ENCODE measurements around the gene PSME1.

PSME1 gene

GRCh38 chr14:24159777-24160498 lies 23.9 kb downstream of the PSME1 start:
- Histone ChIP-seq H3K9ac (ENCODE audit: low read depth, low read length) (no peak overlapping the region), H3K4me3 (ENCODE audit: low read depth, low read length) (no peak overlapping the region), H3K9me3 (ENCODE audit: control insufficient read depth, insufficient read depth, low read length) (no peaks in the 10 kb centered on the region), H3K4me1 (ENCODE audit: control insufficient read depth, insufficient read depth, low read length) (peaks cover 3% of the 10 kb centered on the region), H3K36me3 (ENCODE audit: control insufficient read depth, insufficient read depth, low read length) (peaks cover 53% of the 10 kb centered on the region), H3K27me3 (ENCODE audit: control insufficient read depth, insufficient read depth, low read length) (no peaks in the 10 kb centered on the region)

DNA sequence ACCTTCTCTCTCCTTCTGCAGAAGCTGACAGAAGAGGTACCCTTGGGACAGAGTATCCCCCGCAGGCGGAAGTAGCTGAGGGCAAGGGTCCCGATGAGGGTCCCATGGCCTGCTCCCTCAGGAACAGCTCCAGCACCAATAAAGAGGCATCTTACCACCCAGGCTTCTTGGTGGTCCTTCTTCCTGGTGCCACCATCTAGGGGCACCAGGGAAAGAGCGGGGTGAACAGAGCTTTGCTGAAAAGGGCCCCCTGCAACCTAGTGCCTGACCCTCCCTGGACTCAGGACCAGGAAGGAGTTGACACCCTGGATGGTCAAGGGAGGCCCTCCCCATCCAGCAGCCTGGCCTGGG lies 24.5 kb downstream of the PSME1 start:
- H3K9me3 ChIP-seq (ENCODE audit: control insufficient read depth, insufficient read depth, low read length), result no peaks in the 10 kb centered on the region
- no peak overlapping the region for H3K4me3 ChIP-seq (ENCODE audit: low read depth, low read length)
- no peak overlapping the region for H3K9ac ChIP-seq (ENCODE audit: low read depth, low read length)
- no peaks in the 10 kb centered on the region for H3K27me3 ChIP-seq (ENCODE audit: control insufficient read depth, insufficient read depth, low read length)
- peaks cover 50% of the 10 kb centered on the region for H3K36me3 ChIP-seq (ENCODE audit: control insufficient read depth, insufficient read depth, low read length)
- peaks cover 3% of the 10 kb centered on the region for H3K4me1 ChIP-seq (ENCODE audit: control insufficient read depth, insufficient read depth, low read length)

DNA sequence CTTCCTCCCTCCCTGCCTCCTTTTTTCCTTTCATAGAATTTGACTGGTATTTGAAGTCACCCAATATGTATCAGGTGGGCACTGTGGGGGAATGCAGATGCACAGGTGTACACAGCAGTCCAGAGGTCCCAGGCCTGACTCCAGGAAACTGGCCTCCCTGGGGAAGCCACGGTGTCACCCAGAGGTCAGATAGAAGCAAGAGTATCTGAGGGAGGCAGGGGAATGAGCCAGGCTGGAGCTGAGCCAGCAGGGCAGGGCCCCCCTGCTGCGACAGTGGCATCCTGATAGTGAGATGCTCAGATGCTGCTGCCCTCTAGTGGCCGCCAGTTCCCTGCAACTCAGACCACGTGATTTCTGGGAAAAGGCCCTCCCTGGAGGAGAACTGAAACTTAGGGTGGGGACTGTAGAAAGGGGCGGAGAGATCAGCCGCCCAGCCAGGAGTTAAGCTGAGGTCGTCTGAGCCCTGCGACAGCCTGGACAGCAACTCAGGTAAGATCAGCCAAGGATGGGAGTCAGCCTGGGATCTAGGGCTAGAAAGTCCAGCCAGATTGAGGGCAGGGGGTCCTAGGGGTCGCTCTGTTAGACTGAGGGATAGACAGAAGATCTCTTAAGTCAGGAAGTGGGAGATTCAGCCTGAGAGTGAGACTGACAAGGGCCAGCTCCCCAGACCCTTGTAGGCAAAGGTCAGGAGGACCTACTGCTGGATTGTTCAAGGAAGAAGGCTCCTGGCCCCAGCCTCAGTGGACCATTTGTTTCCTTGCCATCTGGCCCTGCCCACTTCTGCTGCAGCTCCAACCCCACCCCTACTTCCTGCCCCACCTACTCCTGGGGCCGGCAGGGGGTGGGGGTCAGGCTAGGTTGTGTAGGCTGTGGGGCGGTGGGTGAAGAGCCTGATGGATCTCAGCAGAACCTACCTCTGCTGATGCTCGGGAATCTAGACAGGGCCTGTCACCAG lies 25.1 kb downstream of the PSME1 start, which contains the start of gene IRF9:
IRF9 (plus strand) TSS at position 416 of the 955 bp plus-strand sequence. CDS start 880 bp downstream, outside the sequence.
- Histone ChIP-seq H3K9me3 (ENCODE audit: control insufficient read depth, insufficient read depth, low read length) (no peaks in the 10 kb centered on the region), H3K4me3 (ENCODE audit: low read depth, low read length) (peak within 1 kb of the TSS; percentile 64), H3K9ac (ENCODE audit: low read depth, low read length) (peak within 1 kb of the TSS; percentile 66), H3K4me1 (ENCODE audit: control insufficient read depth, insufficient read depth, low read length) (peaks cover 3% of the 10 kb centered on the region), H3K36me3 (ENCODE audit: control insufficient read depth, insufficient read depth, low read length) (peaks cover 44% of the 10 kb centered on the region), H3K27me3 (ENCODE audit: control insufficient read depth, insufficient read depth, low read length) (no peaks in the 10 kb centered on the region)

DNA sequence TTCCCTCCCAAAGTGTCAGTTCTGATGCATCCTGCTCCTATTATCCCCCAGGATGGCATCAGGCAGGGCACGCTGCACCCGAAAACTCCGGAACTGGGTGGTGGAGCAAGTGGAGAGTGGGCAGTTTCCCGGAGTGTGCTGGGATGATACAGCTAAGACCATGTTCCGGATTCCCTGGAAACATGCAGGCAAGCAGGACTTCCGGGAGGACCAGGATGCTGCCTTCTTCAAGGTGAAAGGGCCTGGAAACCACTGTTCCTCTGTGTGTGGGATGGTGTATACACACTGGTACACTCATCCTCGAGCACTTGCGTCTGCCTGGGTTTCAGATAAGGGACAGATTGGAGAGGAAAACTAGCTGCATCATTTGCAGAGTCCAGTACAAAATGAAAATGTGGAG lies 26.1 kb downstream of the PSME1 start:
- Histone ChIP-seq H3K4me1 (ENCODE audit: control insufficient read depth, insufficient read depth, low read length) (peaks cover 3% of the 10 kb centered on the region), H3K27me3 (ENCODE audit: control insufficient read depth, insufficient read depth, low read length) (no peaks in the 10 kb centered on the region), H3K9me3 (ENCODE audit: control insufficient read depth, insufficient read depth, low read length) (no peaks in the 10 kb centered on the region), H3K9ac (ENCODE audit: low read depth, low read length) (no peak overlapping the region), H3K4me3 (ENCODE audit: low read depth, low read length) (peak overlapping the region; percentile 64), H3K36me3 (ENCODE audit: control insufficient read depth, insufficient read depth, low read length) (peaks cover 37% of the 10 kb centered on the region)

DNA sequence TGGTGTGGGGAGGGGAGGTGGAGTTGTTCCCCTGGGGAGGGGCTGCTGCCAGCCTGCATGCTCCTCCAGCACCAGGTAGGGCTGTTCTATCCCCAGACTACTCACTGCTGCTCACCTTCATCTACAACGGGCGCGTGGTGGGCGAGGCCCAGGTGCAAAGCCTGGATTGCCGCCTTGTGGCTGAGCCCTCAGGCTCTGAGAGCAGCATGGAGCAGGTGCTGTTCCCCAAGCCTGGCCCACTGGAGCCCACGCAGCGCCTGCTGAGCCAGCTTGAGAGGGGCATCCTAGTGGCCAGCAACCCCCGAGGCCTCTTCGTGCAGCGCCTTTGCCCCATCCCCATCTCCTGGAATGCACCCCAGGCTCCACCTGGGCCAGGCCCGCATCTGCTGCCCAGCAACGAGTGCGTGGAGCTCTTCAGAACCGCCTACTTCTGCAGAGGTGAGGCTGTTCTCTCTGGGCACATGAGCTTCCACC lies 28.6 kb downstream of the PSME1 start:
- no peak overlapping the region for H3K4me3 ChIP-seq (ENCODE audit: low read depth, low read length)
- no peaks in the 10 kb centered on the region for H3K9me3 ChIP-seq (ENCODE audit: control insufficient read depth, insufficient read depth, low read length)
- no peaks in the 10 kb centered on the region for H3K27me3 ChIP-seq (ENCODE audit: control insufficient read depth, insufficient read depth, low read length)
- peaks cover 3% of the 10 kb centered on the region for H3K4me1 ChIP-seq (ENCODE audit: control insufficient read depth, insufficient read depth, low read length)
- H3K9ac ChIP-seq (ENCODE audit: low read depth, low read length), result no peak overlapping the region
- peaks cover 26% of the 10 kb centered on the region for H3K36me3 ChIP-seq (ENCODE audit: control insufficient read depth, insufficient read depth, low read length)

GRCh38 chr14:24165785-24166184 lies 29.8 kb downstream of the PSME1 start:
- peaks cover 15% of the 10 kb centered on the region for H3K36me3 ChIP-seq (ENCODE audit: control insufficient read depth, insufficient read depth, low read length)
- peaks cover 3% of the 10 kb centered on the region for H3K4me1 ChIP-seq (ENCODE audit: control insufficient read depth, insufficient read depth, low read length)
- H3K27me3 ChIP-seq (ENCODE audit: control insufficient read depth, insufficient read depth, low read length), result no peaks in the 10 kb centered on the region
- no peak overlapping the region for H3K4me3 ChIP-seq (ENCODE audit: low read depth, low read length)
- H3K9ac ChIP-seq (ENCODE audit: low read depth, low read length), result no peak overlapping the region
- no peaks in the 10 kb centered on the region for H3K9me3 ChIP-seq (ENCODE audit: control insufficient read depth, insufficient read depth, low read length)

- no peak overlapping the region for H3K4me3 ChIP-seq (ENCODE audit: low read depth, low read length)
- H3K4me1 ChIP-seq (ENCODE audit: control insufficient read depth, insufficient read depth, low read length), result peaks cover 3% of the 10 kb centered on the region
- H3K9ac ChIP-seq (ENCODE audit: low read depth, low read length), result no peak overlapping the region
- no peaks in the 10 kb centered on the region for H3K9me3 ChIP-seq (ENCODE audit: control insufficient read depth, insufficient read depth, low read length)
- H3K36me3 ChIP-seq (ENCODE audit: control insufficient read depth, insufficient read depth, low read length), result peaks cover 15% of the 10 kb centered on the region
- H3K27me3 ChIP-seq (ENCODE audit: control insufficient read depth, insufficient read depth, low read length), result no peaks in the 10 kb centered on the region
Measured at GRCh38 chr14:24167469-24168114, 31.6 kb downstream of the PSME1 start.

GRCh38 chr14:24171422-24172260 lies 35.6 kb downstream of the PSME1 start, which contains the start of gene REC8:
Gene REC8, plus strand, starts transcription at chr14:24172080. Its CDS starts 473 bp downstream, at chr14:24172553.
- Histone ChIP-seq H3K4me3 (ENCODE audit: low read depth, low read length) (peak within 1 kb of the TSS; percentile 81), H3K9me3 (ENCODE audit: control insufficient read depth, insufficient read depth, low read length) (no peaks in the 10 kb centered on the region), H3K27me3 (ENCODE audit: control insufficient read depth, insufficient read depth, low read length) (no peaks in the 10 kb centered on the region), H3K4me1 (ENCODE audit: control insufficient read depth, insufficient read depth, low read length) (peaks cover 3% of the 10 kb centered on the region), H3K36me3 (ENCODE audit: control insufficient read depth, insufficient read depth, low read length) (peaks cover 9% of the 10 kb centered on the region), H3K9ac (ENCODE audit: low read depth, low read length) (peak within 1 kb of the TSS; percentile 37)

DNA sequence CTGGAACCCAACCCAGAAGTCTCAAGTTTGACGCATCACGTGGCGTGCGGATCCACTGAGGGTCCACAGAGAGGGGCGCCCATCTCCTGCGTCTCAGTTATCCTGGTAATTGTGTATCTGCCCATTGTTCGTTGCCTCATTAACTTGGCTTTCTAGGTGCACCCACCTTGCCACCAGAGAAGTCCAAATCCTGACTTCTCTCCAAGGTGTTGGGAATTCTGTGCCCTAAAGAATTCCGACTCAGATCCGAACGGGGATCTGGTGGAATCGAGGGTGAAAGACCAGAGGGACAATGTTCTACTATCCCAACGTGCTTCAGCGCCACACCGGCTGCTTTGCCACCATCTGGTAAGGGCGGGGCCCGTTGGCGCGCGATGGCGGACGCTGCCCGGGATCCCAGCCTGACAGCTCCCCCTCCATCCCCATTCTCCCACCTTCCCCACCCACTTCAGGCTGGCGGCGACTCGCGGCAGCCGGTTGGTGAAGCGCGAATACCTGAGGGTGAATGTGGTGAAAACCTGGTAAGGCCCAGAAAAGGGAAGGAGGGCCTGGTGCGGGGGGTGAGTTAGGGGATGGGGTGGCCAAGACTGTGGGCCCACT lies 36.4 kb downstream of the PSME1 start:
- peak overlapping the region; percentile 37 for H3K9ac ChIP-seq (ENCODE audit: low read depth, low read length)
- H3K9me3 ChIP-seq (ENCODE audit: control insufficient read depth, insufficient read depth, low read length), result no peaks in the 10 kb centered on the region
- H3K27me3 ChIP-seq (ENCODE audit: control insufficient read depth, insufficient read depth, low read length), result no peaks in the 10 kb centered on the region
- peaks cover 3% of the 10 kb centered on the region for H3K4me1 ChIP-seq (ENCODE audit: control insufficient read depth, insufficient read depth, low read length)
- H3K4me3 ChIP-seq (ENCODE audit: low read depth, low read length), result peak overlapping the region; percentile 81
- H3K36me3 ChIP-seq (ENCODE audit: control insufficient read depth, insufficient read depth, low read length), result peaks cover 12% of the 10 kb centered on the region

DNA sequence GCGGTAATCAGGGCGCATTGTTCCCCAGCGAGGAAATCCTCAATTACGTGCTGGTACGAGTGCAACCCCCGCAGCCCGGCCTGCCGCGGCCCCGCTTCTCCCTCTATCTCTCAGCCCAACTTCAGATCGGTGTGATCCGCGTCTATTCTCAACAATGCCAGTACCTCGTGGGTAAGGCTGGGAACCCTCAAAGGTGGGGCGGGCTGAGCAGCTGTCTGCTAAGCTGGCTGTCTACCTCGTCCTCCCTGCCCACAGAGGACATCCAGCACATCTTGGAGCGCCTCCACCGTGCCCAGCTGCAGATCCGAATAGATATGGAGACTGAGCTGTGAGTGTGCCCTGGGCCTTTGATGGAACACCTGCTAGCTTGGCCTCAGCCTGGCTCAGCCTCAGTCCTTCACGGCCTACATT lies 36.9 kb downstream of the PSME1 start:
- Histone ChIP-seq H3K27me3 (ENCODE audit: control insufficient read depth, insufficient read depth, low read length) (no peaks in the 10 kb centered on the region), H3K9ac (ENCODE audit: low read depth, low read length) (no peak overlapping the region), H3K4me1 (ENCODE audit: control insufficient read depth, insufficient read depth, low read length) (peaks cover 3% of the 10 kb centered on the region), H3K36me3 (ENCODE audit: control insufficient read depth, insufficient read depth, low read length) (peaks cover 17% of the 10 kb centered on the region), H3K4me3 (ENCODE audit: low read depth, low read length) (peak overlapping the region; percentile 81), H3K9me3 (ENCODE audit: control insufficient read depth, insufficient read depth, low read length) (no peaks in the 10 kb centered on the region)
